Activated naive CD8-positive, alpha-beta T cell (primary cell): Measurements from ENCODE around the gene HOXD8.
A peak's percentile ranks its signal among the peaks of the same experiment; 100 is the strongest.

ENCODE experiments used
- H3K27ac Mint-ChIP-seq: one replicate; pipeline ENCODE4 v1.8.0; 2021; ENCODE audit warnings: mixed read lengths
- H3K27me3 Mint-ChIP-seq: one replicate; pipeline ENCODE4 v1.8.0; 2021; ENCODE audit warnings: mixed read lengths
- H3K36me3 Mint-ChIP-seq: one replicate; pipeline ENCODE4 v1.8.0; 2021; ENCODE audit warnings: mixed read lengths
- H3K4me1 Mint-ChIP-seq: one replicate; pipeline ENCODE4 v1.8.0; 2021; ENCODE audit warnings: low read depth, mixed read lengths
- H3K4me3 Mint-ChIP-seq: one replicate; pipeline ENCODE4 v1.8.0; 2021; ENCODE audit warnings: mild to moderate bottlenecking, mixed read lengths
- H3K9me3 Mint-ChIP-seq: one replicate; pipeline ENCODE4 v1.8.0; 2021; ENCODE audit warnings: low read depth, mixed read lengths

HOXD8 gene

GRCh38 chr2:176147800-176148496 lies 18.4 kb downstream of the HOXD8 start:
- Mint-ChIP-seq H3K27me3 (peaks cover 57% of the 10 kb centered on the region), H3K27ac (no peak overlapping the region), H3K36me3 (no peaks in the 10 kb centered on the region), H3K4me3 (no peak overlapping the region), H3K4me1 (peaks cover 15% of the 10 kb centered on the region), H3K9me3 (no peaks in the 10 kb centered on the region)

GRCh38 chr2:176148751-176149421 lies 19.4 kb downstream of the HOXD8 start:
- Mint-ChIP-seq H3K4me1 (peaks cover 17% of the 10 kb centered on the region), H3K4me3 (no peak overlapping the region), H3K9me3 (no peaks in the 10 kb centered on the region), H3K36me3 (no peaks in the 10 kb centered on the region), H3K27me3 (peaks cover 55% of the 10 kb centered on the region), H3K27ac (no peak overlapping the region)

- peaks cover 56% of the 10 kb centered on the region for H3K27me3 Mint-ChIP-seq
- H3K4me3 Mint-ChIP-seq: no peak overlapping the region
Measured at GRCh38 chr2:176149481-176149938, 20.0 kb downstream of the HOXD8 start.

DNA sequence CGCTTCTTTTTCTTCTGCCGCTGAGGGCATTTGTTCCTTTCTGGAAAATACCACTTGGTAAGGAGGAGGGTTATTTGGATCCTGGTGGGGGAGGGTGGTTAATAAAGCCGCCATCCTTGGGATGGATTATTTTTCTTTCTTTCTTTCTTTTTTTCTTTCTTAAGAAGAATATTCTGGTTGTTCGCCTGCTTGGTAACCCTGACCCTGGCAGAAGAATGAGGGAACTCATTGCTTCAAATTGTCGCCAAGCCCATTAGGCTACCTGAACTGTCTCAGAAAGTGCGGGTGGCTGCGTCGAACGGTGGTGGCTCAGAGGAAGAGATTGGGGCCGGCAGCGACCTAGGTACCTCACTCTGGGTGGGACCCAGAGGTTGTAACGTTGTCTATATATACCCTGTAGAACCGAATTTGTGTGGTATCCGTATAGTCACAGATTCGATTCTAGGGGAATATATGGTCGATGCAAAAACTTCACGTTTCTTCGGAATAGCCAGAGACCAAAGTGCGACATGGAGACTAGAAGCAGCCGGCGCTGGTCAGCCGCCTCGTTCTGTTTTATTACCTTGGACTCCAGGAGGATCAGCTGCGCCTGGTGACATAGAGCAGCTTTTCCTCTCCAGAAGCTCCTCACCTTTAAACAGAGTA lies 20.6 kb downstream of the HOXD8 start:
- Mint-ChIP-seq H3K4me1 (peaks cover 17% of the 10 kb centered on the region), H3K27me3 (peaks cover 59% of the 10 kb centered on the region), H3K27ac (no peak overlapping the region), H3K4me3 (peak overlapping the region; percentile 10), H3K36me3 (no peaks in the 10 kb centered on the region), H3K9me3 (no peaks in the 10 kb centered on the region)

More at GRCh38 chr2:176149481-176149938, 20.0 kb downstream of the HOXD8 start:
- peaks cover 17% of the 10 kb centered on the region for H3K4me1 Mint-ChIP-seq
- H3K9me3 Mint-ChIP-seq: no peaks in the 10 kb centered on the region
- no peaks in the 10 kb centered on the region for H3K36me3 Mint-ChIP-seq
- H3K27ac Mint-ChIP-seq: no peak overlapping the region

- peaks cover 59% of the 10 kb centered on the region for H3K27me3 Mint-ChIP-seq
- H3K4me3 Mint-ChIP-seq: no peak overlapping the region
- H3K4me1 Mint-ChIP-seq: peaks cover 17% of the 10 kb centered on the region
- H3K36me3 Mint-ChIP-seq: no peaks in the 10 kb centered on the region
- no peaks in the 10 kb centered on the region for H3K9me3 Mint-ChIP-seq
- no peak overlapping the region for H3K27ac Mint-ChIP-seq
Measured at GRCh38 chr2:176150584-176151441, 21.3 kb downstream of the HOXD8 start.

GRCh38 chr2:176151442-176152287 lies 22.2 kb downstream of the HOXD8 start, which contains the start of gene HOXD4:
HOXD4 (plus strand) TSS chr2:176151550; CDS start chr2:176151634, 84 bp downstream.
- Mint-ChIP-seq H3K4me3 (peak within 1 kb of the TSS; percentile 44), H3K27ac (no peak within 1 kb of the TSS), H3K4me1 (peaks cover 17% of the 10 kb centered on the region), H3K36me3 (no peaks in the 10 kb centered on the region), H3K27me3 (peaks cover 55% of the 10 kb centered on the region), H3K9me3 (no peaks in the 10 kb centered on the region)

DNA sequence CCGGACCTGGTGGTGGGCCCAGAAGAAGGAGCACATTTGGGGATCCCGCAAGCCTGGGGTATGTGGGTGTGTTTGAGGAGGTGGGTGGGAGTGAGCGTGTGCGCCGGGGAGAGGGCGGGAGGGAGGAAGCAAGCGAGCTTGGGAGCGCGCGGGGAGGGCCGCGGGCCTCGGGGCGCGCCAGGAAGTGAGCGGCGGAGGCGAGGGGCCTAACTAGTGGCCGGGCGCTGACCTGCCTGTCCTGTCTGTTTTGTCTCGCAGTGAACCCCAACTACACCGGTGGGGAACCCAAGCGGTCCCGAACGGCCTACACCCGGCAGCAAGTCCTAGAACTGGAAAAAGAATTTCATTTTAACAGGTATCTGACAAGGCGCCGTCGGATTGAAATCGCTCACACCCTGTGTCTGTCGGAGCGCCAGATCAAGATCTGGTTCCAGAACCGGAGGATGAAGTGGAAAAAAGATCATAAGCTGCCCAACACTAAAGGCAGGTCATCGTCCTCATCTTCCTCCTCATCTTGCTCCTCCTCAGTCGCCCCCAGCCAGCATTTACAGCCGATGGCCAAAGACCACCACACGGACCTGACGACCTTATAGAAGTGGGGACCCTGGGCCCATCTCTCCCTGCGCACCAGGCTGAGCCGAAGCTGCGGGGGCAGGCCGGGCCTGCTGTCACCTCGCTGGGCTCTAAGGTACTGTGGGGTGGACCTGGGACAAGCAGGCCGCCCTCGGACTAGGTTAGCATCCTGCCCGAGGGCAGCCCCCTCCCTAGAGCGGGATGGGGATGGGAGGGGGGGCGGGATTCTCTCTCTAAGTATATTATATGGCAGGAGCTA lies 23.1 kb downstream of the HOXD8 start:
- H3K4me3 Mint-ChIP-seq: peak overlapping the region; percentile 10
- peaks cover 18% of the 10 kb centered on the region for H3K4me1 Mint-ChIP-seq
- H3K27me3 Mint-ChIP-seq: peaks cover 51% of the 10 kb centered on the region
- H3K9me3 Mint-ChIP-seq: no peaks in the 10 kb centered on the region
- H3K36me3 Mint-ChIP-seq: no peaks in the 10 kb centered on the region
- H3K27ac Mint-ChIP-seq: no peak overlapping the region

DNA sequence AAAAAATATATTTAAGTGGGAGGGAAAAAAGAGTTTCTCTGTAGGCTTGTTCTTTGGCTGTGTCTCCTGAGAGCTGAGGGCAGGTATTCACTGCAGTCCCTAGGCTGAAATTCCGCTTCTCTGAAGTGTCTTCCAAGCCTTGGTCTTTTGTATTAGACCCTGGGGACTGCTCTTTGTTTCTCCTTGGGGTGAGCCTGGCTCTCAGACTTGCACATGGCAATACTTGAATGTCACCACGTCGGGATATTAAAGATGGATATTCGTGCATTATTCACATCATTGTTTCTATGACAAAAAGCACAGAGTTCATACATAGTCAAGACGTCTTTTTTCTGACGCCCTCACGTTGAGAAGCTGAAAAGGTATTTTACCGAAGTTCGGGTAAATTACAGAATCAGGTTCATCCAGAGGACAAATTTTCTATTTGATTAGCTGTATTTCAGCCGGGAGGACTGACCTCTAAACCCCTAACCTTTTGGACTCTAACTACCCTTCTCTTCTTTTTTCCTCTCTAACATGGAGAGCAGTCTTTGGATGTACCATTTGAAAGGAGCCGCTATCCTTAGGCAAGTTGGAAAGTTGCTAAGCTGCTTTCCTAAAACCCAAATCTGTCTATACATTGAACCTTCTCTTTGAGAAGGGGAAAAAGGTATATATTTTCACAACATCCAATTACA lies 25.2 kb downstream of the HOXD8 start:
- no peaks in the 10 kb centered on the region for H3K9me3 Mint-ChIP-seq
- peaks cover 46% of the 10 kb centered on the region for H3K27me3 Mint-ChIP-seq
- no peak overlapping the region for H3K27ac Mint-ChIP-seq
- H3K4me3 Mint-ChIP-seq: no peak overlapping the region
- H3K36me3 Mint-ChIP-seq: no peaks in the 10 kb centered on the region
- peaks cover 26% of the 10 kb centered on the region for H3K4me1 Mint-ChIP-seq

- Mint-ChIP-seq H3K4me1 (peaks cover 24% of the 10 kb centered on the region), H3K4me3 (no peak overlapping the region), H3K36me3 (no peaks in the 10 kb centered on the region), H3K27ac (no peak overlapping the region), H3K27me3 (peaks cover 38% of the 10 kb centered on the region), H3K9me3 (no peaks in the 10 kb centered on the region)
Measured at GRCh38 chr2:176155356-176156044, 26.0 kb downstream of the HOXD8 start.

DNA sequence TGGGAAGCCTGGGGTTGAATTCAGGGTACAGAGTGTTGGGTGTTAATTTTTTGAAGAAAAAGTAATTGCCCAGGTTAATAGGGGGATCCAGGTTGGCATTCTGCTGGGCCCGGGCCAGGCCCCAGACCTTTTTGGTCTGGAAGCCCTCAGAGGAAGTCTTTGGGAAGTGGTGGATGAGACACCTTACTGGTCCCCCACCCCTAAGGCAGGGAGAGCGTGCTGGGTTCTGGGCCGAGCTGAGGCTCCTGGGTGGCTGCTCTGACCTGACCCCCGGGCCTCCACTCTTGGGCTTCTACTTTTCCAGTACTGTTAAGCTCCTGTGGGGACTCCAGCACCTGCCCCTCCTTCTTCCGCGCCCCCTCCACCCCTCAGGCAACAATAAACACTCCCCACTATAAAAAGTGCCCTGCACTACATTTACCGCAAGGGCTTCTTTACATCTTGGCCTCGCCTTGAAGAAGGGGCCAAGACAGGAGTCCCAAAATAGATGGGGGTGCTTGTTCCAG lies 26.8 kb downstream of the HOXD8 start:
- no peak overlapping the region for H3K27ac Mint-ChIP-seq
- no peaks in the 10 kb centered on the region for H3K9me3 Mint-ChIP-seq
- peaks cover 39% of the 10 kb centered on the region for H3K27me3 Mint-ChIP-seq
- H3K4me3 Mint-ChIP-seq: peak overlapping the region; percentile 20
- no peaks in the 10 kb centered on the region for H3K36me3 Mint-ChIP-seq
- peaks cover 28% of the 10 kb centered on the region for H3K4me1 Mint-ChIP-seq

GRCh38 chr2:176156807-176157498 lies 27.4 kb downstream of the HOXD8 start, which contains the start of gene HOXD3:
HOXD3 (plus strand) TSS chr2:176157307; CDS start chr2:176169115, 11,808 bp downstream.
- Mint-ChIP-seq H3K36me3 (no peaks in the 10 kb centered on the region), H3K4me3 (peak within 1 kb of the TSS; percentile 70), H3K27ac (no peak within 1 kb of the TSS), H3K4me1 (peaks cover 28% of the 10 kb centered on the region), H3K27me3 (peaks cover 40% of the 10 kb centered on the region), H3K9me3 (no peaks in the 10 kb centered on the region)
